GM21381 (cell line): Measurements from ENCODE around the gene KIFAP3.
"Not testable (repeated sequence)": the region's sequence is repeated elsewhere in the genome, so short reads cannot be mapped to it uniquely, and the experiment has no call there.

Source experiments
- ATAC-seq: cut with Tn5 transposase; IDR thresholded peaks from one replicate; pipeline ENCODE4 v1.9.1; 2021; ENCODE audit warnings: mild to moderate bottlenecking, moderate library complexity; ENCODE audit not compliant: unreplicated experiment

KIFAP3 gene

DNA sequence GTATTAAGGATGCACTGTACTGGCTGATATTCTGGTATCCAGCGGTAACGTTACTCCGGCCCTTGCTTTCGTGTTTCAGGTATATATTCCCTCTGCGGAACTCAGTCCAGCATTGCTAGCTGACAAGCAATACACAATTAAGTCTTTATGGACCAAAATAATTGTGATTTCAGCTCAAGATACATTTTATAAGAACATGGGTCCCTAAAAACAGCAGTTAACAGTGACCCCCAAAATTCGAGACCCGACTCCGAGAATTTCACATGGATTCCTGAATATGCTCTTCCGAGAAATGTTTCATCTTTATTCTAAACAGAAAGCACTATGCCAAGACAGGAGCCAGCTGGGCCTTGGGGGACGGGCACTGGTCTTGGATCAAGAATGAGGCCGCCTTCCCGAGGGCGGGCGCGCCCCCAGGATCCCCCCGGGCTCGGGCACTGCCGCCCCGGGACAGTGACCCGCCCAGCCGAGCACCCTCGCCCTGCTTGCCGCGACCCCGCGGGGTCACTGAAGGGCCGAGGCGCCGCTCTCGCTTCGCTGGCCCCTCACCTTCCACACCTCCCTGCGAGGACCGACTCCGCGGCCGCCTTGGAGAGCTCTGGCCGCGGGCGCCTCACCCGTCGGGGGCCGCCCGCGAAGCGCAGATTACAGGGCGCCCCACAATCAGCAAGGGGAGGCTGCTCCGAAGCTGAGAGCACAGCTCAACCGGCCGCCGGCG is 181.4 kb downstream of the KIFAP3 start:
- no peak for ATAC-seq

- no peak for ATAC-seq
Measured at GRCh38 chr1:169892176-169892926, 182.1 kb downstream of the KIFAP3 start.

DNA sequence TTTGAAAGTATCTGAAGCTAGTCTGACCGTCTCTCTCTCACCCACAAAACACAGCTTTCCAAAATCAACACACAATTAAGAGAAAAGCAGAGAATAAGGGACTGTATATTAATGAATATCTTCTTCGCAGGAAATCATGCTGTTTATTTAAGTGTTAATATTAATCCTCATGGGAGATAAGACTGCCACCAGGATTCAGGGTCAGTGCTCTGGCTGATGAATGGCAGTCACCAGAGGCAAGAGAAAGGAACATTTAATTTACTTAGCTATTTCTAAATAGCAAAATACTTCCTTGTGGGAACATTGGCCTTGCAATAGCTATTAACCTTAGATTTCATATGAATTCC is 183.0 kb downstream of the KIFAP3 start:
- ATAC-seq, result no peak

GRCh38 chr1:169890761-169891538 is 183.5 kb downstream of the KIFAP3 start:
- ATAC-seq, result no peak

- ATAC-seq, result no peak
Measured at GRCh38 chr1:169889871-169890270, 184.6 kb downstream of the KIFAP3 start.

DNA sequence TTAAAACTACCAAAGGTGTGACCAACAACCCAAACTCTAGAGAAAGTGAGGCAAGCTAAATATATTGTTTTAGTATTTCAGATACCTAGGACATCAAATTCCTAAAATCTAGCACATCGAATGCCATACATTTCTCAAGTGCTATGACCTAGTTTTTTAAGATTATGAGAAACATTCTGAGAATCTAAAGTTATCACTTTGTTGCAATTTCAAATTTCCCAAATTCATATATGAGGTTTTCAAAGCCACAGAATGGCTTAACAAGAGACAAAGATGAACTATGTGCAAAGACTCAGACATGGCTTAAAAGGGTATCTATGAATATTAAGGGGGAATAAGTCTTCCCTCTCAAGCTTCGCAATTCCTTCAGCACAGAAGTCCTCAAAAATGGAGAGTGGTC is 187.6 kb downstream of the KIFAP3 start:
- no peak for ATAC-seq

DNA sequence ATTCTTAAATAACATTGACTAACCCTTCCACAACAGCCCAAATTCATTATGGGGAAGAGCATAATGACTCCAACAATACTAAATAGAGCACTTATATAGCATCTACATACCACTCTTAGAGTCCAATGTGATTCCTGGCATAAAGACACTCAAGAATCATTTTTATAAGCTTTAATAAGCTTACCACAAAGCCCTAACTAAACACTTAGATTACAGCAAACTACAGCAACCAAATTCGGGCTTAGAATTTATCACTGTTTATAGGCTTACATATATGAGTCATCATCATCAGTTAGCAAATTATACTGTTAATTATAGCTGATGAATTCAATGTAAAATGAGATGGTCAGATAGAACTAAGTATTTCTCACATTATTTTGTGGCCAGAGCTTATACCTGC is 188.1 kb downstream of the KIFAP3 start:
- ATAC-seq, result no peak

DNA sequence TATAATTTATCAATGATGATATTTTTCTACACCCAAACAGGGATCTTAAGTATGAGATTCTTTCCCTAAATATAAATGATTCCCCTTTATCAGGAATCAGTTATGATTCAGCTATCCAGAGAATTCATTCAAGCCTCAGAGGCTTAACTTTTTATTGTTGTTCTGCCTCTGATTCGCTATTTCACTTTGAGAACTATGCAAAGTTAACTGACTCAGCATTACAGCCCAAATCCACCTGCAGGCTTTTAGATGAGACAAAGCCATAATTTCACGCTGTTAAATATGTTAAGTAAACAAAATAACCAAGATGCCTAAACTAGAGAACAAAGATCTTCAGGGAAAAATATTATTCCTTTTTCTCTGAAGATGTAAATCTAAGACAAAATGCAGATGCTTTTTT is 189.3 kb downstream of the KIFAP3 start:
- ATAC-seq, result no peak

DNA sequence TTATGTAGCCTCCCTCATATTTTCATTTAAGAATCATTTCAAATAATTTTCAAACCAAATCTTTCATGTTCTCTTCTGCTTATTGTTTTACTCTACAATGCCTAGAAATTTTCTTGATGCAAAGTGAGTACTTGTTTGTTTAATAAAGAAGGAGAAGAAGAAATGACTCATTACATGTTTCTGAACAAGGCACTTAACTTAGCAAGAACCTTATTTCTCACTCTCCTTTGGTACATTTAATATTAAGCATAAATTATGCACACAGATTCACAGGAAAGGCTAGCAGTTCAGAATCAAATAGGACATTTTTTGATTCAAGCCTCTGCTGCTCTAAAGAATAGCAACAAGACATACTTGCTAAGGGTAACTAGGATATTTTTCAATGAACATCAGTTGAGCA is 189.9 kb downstream of the KIFAP3 start:
- ATAC-seq, result no peak

GRCh38 chr1:169882039-169882511 is 192.4 kb downstream of the KIFAP3 start:
- ATAC-seq, result no peak

- ATAC-seq, result no peak
Measured at GRCh38 chr1:169879034-169879840, 195.3 kb downstream of the KIFAP3 start.

DNA sequence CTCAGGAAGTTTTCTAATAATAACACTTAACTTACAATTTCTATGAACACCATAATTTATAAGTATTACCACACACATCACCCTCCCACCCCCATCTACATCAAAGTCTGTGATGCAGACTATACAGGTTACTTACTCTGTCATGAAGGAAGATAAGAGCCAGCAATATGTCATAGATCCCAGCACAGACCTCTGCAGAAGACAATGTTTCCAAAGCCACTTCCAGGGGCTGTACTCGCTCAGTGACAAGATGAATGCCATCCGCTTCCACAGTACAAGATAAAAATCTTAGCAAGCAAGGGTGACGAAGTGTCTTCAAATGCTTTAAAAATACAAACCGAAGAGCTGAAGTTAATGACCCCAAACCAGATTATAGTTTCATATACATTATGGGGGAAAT is 196.0 kb downstream of the KIFAP3 start:
- no peak for ATAC-seq

- ATAC-seq, result no peak
Measured at GRCh38 chr1:169877800-169878491, 196.5 kb downstream of the KIFAP3 start.

- no peak for ATAC-seq
Measured at GRCh38 chr1:169874229-169874628, 200.3 kb downstream of the KIFAP3 start.

- no peak for ATAC-seq
Measured at GRCh38 chr1:169873582-169874199, 200.8 kb downstream of the KIFAP3 start.

DNA sequence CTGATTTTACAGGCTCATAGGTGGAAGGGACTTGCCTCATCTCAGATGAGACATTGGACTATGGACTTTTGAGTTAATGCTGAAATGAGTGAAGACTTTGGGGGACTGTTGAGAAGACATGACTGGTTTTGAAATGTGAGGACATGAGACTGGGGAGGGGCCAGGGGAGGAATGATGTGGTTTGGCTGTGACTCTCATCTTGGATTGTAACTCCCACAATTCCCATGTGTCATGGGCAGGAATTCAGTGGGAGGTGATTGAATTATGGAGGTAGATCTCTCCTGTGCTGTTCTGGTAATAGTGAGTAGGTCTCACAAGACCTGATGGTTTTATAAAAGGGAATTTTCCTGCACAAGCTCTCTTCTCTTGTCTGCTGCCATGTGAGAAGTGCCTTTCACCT is 201.6 kb downstream of the KIFAP3 start:
- no peak for ATAC-seq

DNA sequence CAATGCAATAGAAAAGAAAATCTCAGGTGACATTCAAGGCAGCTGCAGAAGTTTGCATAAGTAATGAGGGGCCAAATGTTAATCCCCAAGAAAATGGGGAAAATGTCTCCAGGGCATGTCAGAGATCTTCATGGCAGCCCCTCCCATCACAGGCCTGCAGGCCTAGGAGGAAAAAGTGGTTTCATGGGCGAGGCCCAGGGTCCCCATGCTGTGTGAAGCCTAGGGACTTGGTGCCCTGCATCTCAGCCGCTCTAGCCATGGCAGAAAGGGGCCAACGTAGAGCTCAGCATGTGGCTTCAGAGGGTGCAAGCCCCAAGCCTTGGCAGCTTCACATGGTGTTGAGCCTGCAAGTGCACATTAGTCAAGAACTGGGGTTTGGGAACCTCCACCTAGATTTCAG is 202.5 kb downstream of the KIFAP3 start:
- not testable (repeated sequence) for ATAC-seq
